NT2/D1 (cell line): ENCODE measurements around the gene EEF1A2.

Experiments used
- SUZ12 ChIP-seq: IDR thresholded peaks from 2 replicates; pipeline ENCODE4 v1.6.1; 2011; ENCODE audit not compliant: insufficient read length, insufficient read depth; ENCODE audit errors: extremely low read depth
- YY1 ChIP-seq: IDR thresholded peaks from 2 replicates; pipeline ENCODE4 v1.6.1; 2011; ENCODE audit not compliant: insufficient read length, insufficient read depth
- ZNF274 ChIP-seq: IDR thresholded peaks from 2 replicates; pipeline ENCODE4 v1.6.1; 2011; ENCODE audit warnings: mild to moderate bottlenecking, low read depth, low read length

DNA sequence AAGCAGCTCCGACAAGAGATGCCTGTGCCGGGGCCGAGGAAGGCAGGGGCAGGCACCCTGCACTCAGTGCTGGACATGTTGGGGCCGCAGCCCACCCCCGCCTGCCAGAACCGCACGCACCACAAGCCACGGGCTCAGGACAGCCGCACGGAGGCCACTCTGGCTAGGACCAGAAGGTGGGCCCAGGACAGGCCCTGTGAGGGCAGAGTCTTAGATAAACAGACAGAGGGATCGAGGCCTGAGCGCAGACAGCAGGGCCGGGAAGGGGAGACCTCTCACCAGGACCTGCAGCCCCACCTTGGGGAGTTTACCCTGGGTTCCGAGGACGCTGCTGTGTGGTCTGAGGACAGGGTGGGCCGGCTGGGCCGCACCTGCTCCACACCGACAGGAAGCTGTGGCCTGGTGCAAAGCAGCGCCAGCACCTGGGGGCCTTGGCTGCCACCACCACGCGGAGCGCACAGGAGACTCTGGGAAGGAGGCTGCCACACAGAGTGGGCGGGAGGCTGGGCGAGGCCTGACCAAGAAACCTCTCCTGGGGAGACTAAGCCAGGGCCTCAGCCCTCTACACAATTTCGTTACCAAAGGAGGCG lies 58.4 kb downstream of the EEF1A2 start:
- no peak for TF ChIP-seq YY1
- no peak for TF ChIP-seq SUZ12
- no peak for TF ChIP-seq ZNF274
